Measurements from ENCODE around the gene MZT2B. TPM values are rescaled to one million over a fixed set of nuclear protein-coding genes. Genes with fewer than 3 reads are reported as not detected.
"Not testable (repeated sequence)": the region's sequence is repeated elsewhere in the genome, so short reads cannot be mapped to it uniquely, and the experiment has no call there.

MZT2B gene
- total RNA-seq, 4 donors from 2014 or later = 52.8 to 93.5 (median 72.4) TPM

GRCh38 chr2:130190237-130190636, 8.2 kb downstream of the MZT2B start:
- no peak for TF ChIP-seq CTCF (IDR thresholded peaks at IDR 0.05)
- no peak for ATAC-seq (ENCODE audit: low FRiP score)
- DNase-seq (ENCODE audit: low spot score) = no peak

- ATAC-seq (ENCODE audit: low FRiP score) = not testable (repeated sequence)
These were observed 9.3 kb downstream of the MZT2B start for GRCh38 chr2:130191319-130191718.

GRCh38 chr2:130192451-130192850, 10.4 kb downstream of the MZT2B start:
- not testable (repeated sequence) for DNase-seq (ENCODE audit: low spot score); ATAC-seq (ENCODE audit: low FRiP score)

More at GRCh38 chr2:130191319-130191718, 9.3 kb downstream of the MZT2B start:
- DNase-seq (ENCODE audit: low spot score) = not testable (repeated sequence)

- DNase-seq (ENCODE audit: low spot score); ATAC-seq (ENCODE audit: low FRiP score): not testable (repeated sequence)
These were observed 11.8 kb downstream of the MZT2B start for GRCh38 chr2:130193824-130194223.

GRCh38 chr2:130195089-130195635, 13.1 kb downstream of the MZT2B start:
- ATAC-seq (ENCODE audit: low FRiP score); DNase-seq (ENCODE audit: low spot score): not testable (repeated sequence)

GRCh38 chr2:130196052-130196451, 14.0 kb downstream of the MZT2B start:
- not testable (repeated sequence) for ATAC-seq (ENCODE audit: low FRiP score)

GRCh38 chr2:130198343-130198742, 16.3 kb downstream of the MZT2B start, which contains the start of gene TUBA3E:
TUBA3E (minus strand) TSS chr2:130198439; CDS start chr2:130198360, 79 bp downstream.
- DNase-seq (ENCODE audit: low spot score) (no peak), ATAC-seq (ENCODE audit: low FRiP score) (no peak)
- no peak for TF ChIP-seq CTCF (IDR thresholded peaks at IDR 0.05)

More at GRCh38 chr2:130196052-130196451, 14.0 kb downstream of the MZT2B start:
- not testable (repeated sequence) for DNase-seq (ENCODE audit: low spot score)

GRCh38 chr2:130202518-130202917, 20.5 kb downstream of the MZT2B start:
- ATAC-seq (ENCODE audit: low FRiP score) = not testable (repeated sequence)

GRCh38 chr2:130203150-130203549, 21.1 kb downstream of the MZT2B start:
- not testable (repeated sequence) for DNase-seq (ENCODE audit: low spot score); ATAC-seq (ENCODE audit: low FRiP score)

More at GRCh38 chr2:130202518-130202917, 20.5 kb downstream of the MZT2B start:
- not testable (repeated sequence) for DNase-seq (ENCODE audit: low spot score)

GRCh38 chr2:130207051-130207450, 25.0 kb downstream of the MZT2B start:
- ATAC-seq (ENCODE audit: low FRiP score); DNase-seq (ENCODE audit: low spot score): not testable (repeated sequence)

GRCh38 chr2:130219147-130219546, 37.1 kb downstream of the MZT2B start:
- DNase-seq (ENCODE audit: low spot score); ATAC-seq (ENCODE audit: low FRiP score): not testable (repeated sequence)

- not testable (repeated sequence) for ATAC-seq (ENCODE audit: low FRiP score); DNase-seq (ENCODE audit: low spot score)
These were observed 38.4 kb downstream of the MZT2B start for GRCh38 chr2:130220505-130220904.

- not testable (repeated sequence) for DNase-seq (ENCODE audit: low spot score); ATAC-seq (ENCODE audit: low FRiP score)
These were observed 40.5 kb downstream of the MZT2B start for GRCh38 chr2:130222523-130222922.

GRCh38 chr2:130228005-130228404, 45.9 kb downstream of the MZT2B start:
- not testable (repeated sequence) for ATAC-seq (ENCODE audit: low FRiP score)

GRCh38 chr2:130228467-130229160, 46.6 kb downstream of the MZT2B start:
- not testable (repeated sequence) for ATAC-seq (ENCODE audit: low FRiP score); DNase-seq (ENCODE audit: low spot score)

More at GRCh38 chr2:130228005-130228404, 45.9 kb downstream of the MZT2B start:
- DNase-seq (ENCODE audit: low spot score) = not testable (repeated sequence)

- ATAC-seq (ENCODE audit: low FRiP score); DNase-seq (ENCODE audit: low spot score): not testable (repeated sequence)
These were observed 47.1 kb downstream of the MZT2B start for GRCh38 chr2:130229161-130229510.

- ATAC-seq (ENCODE audit: low FRiP score); DNase-seq (ENCODE audit: low spot score): not testable (repeated sequence)
These were observed 48.3 kb downstream of the MZT2B start for GRCh38 chr2:130230376-130230775.

All from omental fat pad (tissue), 4 donors.